ENCODE measurements around the gene FAM210A. TPM values are rescaled to one million over a fixed set of nuclear protein-coding genes. Genes with fewer than 3 reads are reported as not detected.

Gene FAM210A
- total RNA-seq, 2 donors from 2014 or later, result 8.7 to 27.7 TPM

DNA sequence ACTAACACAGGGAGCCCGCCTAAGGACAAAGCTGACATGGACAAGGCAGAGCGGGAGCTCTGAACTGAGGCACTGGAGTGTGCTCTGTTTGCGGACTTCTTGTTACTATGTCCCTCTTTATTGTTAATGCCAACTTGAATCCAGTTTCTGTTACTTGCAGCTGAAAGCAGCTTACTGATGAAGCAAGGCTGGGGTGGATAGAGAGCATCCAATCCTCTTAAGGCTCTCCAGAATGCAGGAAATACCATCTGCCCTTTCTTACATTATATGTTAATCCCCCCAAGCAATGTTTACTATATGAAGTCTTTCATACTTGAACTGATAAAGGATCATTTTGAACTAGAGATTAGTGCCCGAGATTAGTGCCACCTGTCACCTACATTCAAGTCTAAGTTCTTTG, 9.4 kb downstream of the FAM210A start:
- Histone ChIP-seq H3K36me3 (no peaks in the 10 kb centered on the region), H3K9me3 (no peaks in the 10 kb centered on the region), H3K27ac (no peak overlapping the region), H3K4me1 (ENCODE audit: control insufficient read depth in 1 of 2, low read depth in 2 of 2) (no peaks in the 10 kb centered on the region), H3K27me3 (replicated peaks; ENCODE audit: insufficient read depth) (no peaks in the 10 kb centered on the region), H3K4me3 (no peak overlapping the region)
- ATAC-seq (ENCODE audit: insufficient number of reproducible peaks, low FRiP score, low read depth), result no peak
- TF ChIP-seq, protein P1, sequence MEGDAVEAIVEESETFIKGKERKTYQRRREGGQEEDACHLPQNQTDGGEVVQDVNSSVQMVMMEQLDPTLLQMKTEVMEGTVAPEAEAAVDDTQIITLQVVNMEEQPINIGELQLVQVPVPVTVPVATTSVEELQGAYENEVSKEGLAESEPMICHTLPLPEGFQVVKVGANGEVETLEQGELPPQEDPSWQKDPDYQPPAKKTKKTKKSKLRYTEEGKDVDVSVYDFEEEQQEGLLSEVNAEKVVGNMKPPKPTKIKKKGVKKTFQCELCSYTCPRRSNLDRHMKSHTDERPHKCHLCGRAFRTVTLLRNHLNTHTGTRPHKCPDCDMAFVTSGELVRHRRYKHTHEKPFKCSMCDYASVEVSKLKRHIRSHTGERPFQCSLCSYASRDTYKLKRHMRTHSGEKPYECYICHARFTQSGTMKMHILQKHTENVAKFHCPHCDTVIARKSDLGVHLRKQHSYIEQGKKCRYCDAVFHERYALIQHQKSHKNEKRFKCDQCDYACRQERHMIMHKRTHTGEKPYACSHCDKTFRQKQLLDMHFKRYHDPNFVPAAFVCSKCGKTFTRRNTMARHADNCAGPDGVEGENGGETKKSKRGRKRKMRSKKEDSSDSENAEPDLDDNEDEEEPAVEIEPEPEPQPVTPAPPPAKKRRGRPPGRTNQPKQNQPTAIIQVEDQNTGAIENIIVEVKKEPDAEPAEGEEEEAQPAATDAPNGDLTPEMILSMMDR (IDR thresholded peaks at IDR 0.05), result no peak
- DNase-seq (ENCODE audit: low spot score), result no peak

- no peak for ATAC-seq (ENCODE audit: insufficient number of reproducible peaks, low FRiP score, low read depth)
Observed at GRCh38 chr18:13715330-13715729, 11.0 kb downstream of the FAM210A start.

DNA sequence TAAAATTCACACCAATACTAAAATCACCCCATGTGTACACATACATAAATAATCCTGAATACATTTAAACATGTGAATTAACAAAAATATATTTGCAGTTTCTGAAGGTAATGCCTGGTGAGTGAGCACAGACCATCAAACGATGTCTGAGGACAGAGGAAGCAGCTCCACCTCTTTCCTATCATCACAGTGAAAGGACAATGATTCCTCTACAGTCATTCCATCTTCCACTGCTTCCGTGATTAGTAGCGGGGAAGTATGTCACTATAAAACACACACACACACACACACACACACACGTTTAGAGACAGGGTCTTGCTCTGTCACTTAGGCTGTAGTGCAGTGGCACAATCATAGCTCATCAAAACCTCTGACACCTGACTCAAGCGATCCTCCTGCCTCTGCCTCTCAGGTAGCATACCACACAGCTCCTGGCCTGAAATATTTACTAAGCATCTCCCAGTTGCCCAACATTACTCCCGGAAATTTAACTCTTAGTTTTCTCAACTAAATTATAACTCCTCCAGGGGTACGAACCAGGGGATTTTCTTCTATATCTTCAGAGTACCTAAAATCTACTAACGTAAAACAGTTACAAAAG, 12.8 kb downstream of the FAM210A start:
- H3K27ac ChIP-seq, result no peak overlapping the region
- no peaks in the 10 kb centered on the region for H3K27me3 ChIP-seq (replicated peaks; ENCODE audit: insufficient read depth)
- H3K4me3 ChIP-seq, result no peak overlapping the region
- DNase-seq (ENCODE audit: low spot score) (no peak), ATAC-seq (ENCODE audit: insufficient number of reproducible peaks, low FRiP score, low read depth) (no peak)
- TF ChIP-seq, protein P1 (IDR thresholded peaks at IDR 0.05), result no peak
- H3K36me3 ChIP-seq, result no peaks in the 10 kb centered on the region
- H3K4me1 ChIP-seq (ENCODE audit: control insufficient read depth in 1 of 2, low read depth in 2 of 2), result no peaks in the 10 kb centered on the region
- no peaks in the 10 kb centered on the region for H3K9me3 ChIP-seq

More at GRCh38 chr18:13715330-13715729, 11.0 kb downstream of the FAM210A start:
- H3K4me3 ChIP-seq, result no peak overlapping the region
- no peaks in the 10 kb centered on the region for H3K9me3 ChIP-seq
- no peaks in the 10 kb centered on the region for H3K36me3 ChIP-seq
- TF ChIP-seq, protein P1 (IDR thresholded peaks at IDR 0.05), result no peak
- H3K4me1 ChIP-seq (ENCODE audit: control insufficient read depth in 1 of 2, low read depth in 2 of 2), result no peaks in the 10 kb centered on the region
- DNase-seq (ENCODE audit: low spot score), result no peak
- no peak overlapping the region for H3K27ac ChIP-seq
- H3K27me3 ChIP-seq (replicated peaks; ENCODE audit: insufficient read depth), result no peaks in the 10 kb centered on the region

- H3K27me3 ChIP-seq (replicated peaks; ENCODE audit: insufficient read depth), result no peaks in the 10 kb centered on the region
- H3K9me3 ChIP-seq, result no peaks in the 10 kb centered on the region
- no peak overlapping the region for H3K27ac ChIP-seq
- DNase-seq (ENCODE audit: low spot score) (no peak), ATAC-seq (ENCODE audit: insufficient number of reproducible peaks, low FRiP score, low read depth) (no peak)
- H3K4me1 ChIP-seq (ENCODE audit: control insufficient read depth in 1 of 2, low read depth in 2 of 2), result no peaks in the 10 kb centered on the region
- no peaks in the 10 kb centered on the region for H3K36me3 ChIP-seq
- H3K4me3 ChIP-seq, result no peak overlapping the region
- TF ChIP-seq, protein P1 (IDR thresholded peaks at IDR 0.05), result no peak
Observed at GRCh38 chr18:13712400-13713131, 13.8 kb downstream of the FAM210A start.

DNA sequence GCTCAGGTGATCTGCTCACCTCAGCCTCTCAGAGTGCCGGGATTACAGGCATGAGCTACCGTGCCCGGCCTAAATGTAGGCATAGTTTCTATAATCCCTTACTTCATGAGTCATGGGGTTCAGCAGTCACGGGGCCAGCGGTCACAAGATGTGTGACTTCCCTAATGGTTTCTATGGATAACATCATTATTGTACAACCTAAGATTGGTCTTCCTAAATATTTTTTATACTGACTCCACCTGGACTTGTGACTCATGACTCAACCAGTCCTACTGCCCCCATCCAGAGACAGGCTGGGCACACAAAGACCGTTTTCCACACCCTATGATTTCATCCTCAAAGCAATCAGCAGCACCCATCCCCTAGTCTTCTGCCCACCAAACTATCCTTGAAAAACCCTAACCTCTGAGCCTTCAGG, 15.9 kb downstream of the FAM210A start:
- H3K27ac ChIP-seq, result no peak overlapping the region
- H3K36me3 ChIP-seq, result no peaks in the 10 kb centered on the region
- no peak overlapping the region for H3K4me3 ChIP-seq
- TF ChIP-seq, protein P1 (IDR thresholded peaks at IDR 0.05), result no peak
- no peaks in the 10 kb centered on the region for H3K27me3 ChIP-seq (replicated peaks; ENCODE audit: insufficient read depth)
- H3K4me1 ChIP-seq (ENCODE audit: control insufficient read depth in 1 of 2, low read depth in 2 of 2), result no peaks in the 10 kb centered on the region
- DNase-seq (ENCODE audit: low spot score), result no peak
- H3K9me3 ChIP-seq, result no peaks in the 10 kb centered on the region
- no peak for ATAC-seq (ENCODE audit: insufficient number of reproducible peaks, low FRiP score, low read depth)

All from thoracic aorta (tissue), 2 donors.